GM18502 (cell line): ENCODE measurements around the gene NADK.

ENCODE experiments used
- ATAC-seq: cut with Tn5 transposase; IDR thresholded peaks from one replicate; pipeline ENCODE4 v1.9.1; 2021; ENCODE audit warnings: mild to moderate bottlenecking; ENCODE audit not compliant: unreplicated experiment, poor library complexity

NADK gene

DNA sequence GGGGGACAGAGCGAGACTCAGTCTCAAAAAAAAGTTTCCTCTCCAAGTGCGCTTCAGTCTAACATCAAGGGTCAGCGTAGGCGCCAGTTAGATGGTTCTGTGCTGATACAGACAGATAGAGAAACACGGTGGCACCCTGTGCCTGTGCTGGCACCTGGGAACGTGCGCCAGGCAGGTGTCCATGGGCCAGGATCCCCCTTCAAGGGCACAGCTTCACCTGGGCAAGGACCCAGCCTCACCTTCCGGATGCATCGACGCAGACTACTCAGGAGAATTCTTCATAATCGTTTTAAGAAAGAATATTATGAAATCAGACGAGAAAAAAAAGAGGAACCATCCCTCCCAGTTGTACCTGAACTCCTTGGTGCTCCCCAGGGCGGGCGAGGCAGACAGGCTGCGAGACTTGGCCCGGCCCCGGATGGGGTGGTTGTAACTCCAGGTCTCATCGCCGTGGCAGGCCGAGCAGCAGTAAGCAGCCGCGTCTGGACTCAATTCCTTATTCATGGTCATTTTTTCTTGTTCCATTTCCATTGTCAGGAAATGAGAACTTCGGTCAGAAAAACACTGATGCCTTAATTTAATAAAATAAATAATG is 13.3 kb downstream of the NADK start:
- ATAC-seq, result no peak

DNA sequence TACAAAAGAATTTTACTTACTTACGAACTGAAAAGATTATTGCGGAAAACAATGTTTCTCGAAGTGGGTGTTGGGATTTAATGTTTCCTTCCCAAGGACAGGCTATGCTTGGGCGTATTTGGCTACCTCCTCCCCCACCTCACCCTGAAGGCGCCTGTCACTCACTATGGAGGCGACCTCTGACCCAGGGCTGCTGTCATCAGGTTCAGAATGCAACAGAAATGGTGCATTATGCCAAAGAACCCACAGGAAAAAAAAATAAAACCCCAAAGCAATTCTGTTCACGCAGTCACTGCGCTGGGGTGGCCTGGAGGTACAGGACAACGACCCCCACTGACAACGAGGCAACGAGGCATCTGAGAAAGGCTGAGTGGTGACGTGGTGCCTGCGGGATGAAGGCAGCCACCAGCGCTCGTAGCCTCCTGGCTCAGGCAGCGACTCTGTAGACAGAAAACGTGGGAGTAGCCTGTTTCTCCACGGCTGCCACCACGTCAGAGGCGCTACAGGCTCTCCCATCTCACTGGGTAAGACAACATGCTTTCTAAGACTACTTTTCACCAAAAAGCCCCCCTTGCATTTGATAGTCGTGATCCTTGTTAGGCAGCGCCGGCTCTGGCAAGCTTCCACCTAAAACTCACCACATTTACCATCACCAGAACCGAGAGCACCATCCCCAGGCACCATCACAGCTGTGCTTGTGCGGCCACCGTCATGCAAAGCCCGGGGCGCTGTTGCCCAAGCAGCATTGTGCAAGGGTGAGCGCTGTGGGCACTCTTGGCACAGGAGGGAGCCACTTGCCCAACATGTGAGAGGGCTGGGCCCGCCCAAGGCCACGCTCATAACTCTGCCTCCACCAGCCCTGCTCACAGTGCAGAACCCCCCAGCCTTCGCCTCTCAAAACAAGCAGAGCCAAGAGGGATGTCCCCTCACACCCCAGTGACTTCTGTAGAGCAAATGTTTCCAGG is 14.3 kb downstream of the NADK start:
- ATAC-seq, result no peak

DNA sequence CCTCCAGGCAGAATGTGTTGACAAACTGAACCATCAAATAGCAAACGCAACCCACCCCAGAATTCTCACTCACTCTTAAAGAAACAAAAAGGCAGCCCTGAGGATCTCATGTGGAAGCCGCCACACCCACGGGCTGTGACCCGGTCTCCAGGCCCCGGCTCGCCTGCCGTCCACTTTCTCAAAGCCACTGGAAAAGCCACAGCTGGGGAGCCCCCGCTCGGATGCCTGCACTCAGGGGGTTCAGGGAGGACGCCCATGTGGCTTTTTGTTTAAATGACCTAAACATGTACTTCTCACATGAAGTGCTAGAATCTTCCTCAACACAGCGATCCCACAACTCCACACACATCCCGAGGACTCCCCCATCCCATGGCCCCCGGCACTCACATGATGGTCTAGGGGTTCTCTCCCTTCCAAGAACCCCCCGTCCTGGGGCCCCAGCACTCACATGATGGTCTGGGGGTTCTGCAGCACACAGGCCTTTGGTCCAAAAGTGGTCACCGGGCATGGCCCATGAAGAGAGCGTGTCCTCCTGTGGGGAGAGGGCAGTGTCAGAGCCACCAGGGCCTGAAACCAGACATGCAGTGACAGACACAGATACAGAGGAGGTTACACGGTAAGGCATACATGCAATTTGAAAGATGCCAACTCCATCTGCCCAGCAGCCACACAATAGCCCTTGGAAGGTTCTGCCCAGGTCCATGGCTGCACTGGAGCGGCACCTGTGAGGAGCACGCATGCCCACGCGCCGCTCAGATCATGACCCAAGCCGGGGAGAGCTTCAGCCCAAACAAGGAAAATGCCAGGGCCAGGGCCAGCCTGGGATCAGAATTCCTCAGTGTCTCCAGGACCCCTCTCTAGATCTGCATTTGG is 16.5 kb downstream of the NADK start:
- ATAC-seq, result no peak

DNA sequence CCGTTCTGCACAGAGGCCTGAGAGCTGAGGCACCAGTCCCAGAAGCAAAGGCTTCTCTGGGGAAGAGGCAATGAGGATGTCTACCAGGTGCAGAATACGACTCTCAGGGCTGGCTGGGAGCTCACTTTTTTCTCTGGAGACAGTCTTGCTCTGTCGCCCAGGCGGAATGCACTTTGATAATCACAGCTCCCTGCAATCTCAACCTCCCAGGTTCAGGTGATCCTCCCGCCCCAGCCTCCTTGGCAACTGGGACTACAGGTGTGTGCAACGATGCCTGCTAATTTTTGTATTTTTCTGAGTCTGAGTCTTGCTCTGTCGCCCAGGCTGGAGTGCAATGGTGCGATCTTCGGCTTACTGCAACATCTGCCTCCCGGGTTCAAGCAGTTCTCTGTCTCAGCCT is 17.6 kb downstream of the NADK start:
- no peak for ATAC-seq

DNA sequence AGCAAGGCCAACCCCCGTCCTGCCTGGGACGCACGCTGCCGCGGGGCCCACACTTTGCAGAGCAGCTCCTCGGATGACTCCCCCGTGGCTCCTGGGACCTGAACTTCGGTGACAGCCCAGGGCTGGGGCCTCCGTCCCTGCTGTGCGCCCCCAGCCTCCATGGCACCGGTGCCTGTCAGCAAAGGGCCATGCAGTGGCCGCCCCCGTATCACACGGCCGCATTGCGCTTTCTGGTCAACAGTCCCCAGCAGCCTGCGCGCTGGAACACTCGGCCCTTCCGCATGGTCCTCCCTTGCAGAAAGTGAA is 18.0 kb downstream of the NADK start:
- no peak for ATAC-seq

DNA sequence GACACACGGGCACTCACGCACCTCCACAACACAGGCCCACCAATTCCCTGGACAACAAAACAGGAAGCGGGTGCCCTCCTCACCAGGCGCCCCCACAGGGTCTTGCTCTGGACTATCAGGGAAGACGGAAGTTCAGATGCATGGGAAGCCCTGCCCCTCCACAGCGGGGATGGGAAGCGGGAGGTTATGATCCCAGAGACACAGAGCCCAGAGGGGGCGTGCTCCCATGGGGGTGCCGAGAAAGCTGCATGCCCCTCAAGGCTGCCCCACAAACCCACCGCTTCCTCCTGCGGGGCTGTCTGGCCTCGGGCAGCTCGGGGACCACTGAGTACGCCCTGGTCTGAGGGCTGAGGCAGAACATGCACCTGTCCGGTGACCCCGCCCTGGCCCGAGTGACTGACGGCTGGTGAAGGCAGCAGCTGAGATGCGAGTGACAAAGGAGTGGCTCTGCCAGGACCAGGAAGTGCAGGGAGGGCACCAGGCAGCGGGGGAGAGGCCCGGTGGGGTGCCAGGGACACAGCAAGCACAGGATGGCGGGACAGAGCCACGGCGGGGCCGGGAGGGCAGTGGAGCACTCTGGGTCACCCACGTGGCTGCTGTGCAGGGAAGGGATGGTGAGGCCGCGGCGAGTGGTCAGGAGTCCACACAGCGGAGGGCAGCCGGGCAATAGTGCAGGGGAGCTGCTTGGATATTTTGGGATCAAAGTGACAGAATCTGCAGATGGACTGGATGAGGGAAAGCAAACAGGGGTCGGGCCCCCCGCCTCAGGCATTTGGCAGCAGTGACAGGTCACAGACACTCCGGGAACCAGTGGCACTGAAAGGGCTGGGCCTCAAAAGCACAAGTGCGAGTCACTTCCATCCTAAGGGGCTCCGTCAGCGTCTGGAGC is 18.6 kb downstream of the NADK start:
- ATAC-seq, result no peak

DNA sequence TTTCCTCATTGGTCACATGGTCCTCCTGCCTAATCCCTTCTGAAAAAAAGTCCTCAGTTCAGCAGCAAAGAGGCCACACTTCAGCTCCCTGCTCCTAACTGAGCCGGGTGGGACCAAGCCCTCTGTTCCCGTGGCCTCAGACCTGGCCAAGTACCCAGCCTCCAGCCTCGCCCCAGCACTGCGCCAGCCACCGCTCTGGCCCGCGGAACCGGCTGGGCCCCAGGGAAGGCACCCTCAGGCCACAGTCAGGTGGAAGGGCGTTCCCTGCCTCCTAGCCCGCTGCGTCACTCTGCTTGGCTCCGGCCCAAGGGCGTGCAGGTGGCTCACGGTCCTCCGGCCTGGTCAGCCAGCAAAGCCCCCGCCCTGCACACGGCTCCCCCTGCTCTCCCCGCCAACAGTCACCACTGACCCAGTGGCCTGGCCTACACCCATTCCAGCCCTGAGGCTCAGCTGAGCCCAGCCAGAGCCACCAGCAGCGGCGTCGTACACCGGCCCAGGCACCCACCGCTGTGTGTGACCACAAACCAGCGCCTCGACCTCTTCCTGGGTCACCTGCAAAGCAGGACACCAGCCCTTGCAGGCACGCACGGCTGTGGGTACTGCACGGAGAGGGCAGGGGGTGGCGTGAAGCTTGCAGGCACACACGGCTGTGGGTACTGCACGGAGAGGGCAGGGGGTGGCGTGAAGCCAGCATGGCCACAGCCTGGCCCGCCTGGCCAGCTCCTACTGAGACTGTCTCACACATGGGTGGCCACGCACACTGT is 19.4 kb downstream of the NADK start:
- ATAC-seq, result no peak

DNA sequence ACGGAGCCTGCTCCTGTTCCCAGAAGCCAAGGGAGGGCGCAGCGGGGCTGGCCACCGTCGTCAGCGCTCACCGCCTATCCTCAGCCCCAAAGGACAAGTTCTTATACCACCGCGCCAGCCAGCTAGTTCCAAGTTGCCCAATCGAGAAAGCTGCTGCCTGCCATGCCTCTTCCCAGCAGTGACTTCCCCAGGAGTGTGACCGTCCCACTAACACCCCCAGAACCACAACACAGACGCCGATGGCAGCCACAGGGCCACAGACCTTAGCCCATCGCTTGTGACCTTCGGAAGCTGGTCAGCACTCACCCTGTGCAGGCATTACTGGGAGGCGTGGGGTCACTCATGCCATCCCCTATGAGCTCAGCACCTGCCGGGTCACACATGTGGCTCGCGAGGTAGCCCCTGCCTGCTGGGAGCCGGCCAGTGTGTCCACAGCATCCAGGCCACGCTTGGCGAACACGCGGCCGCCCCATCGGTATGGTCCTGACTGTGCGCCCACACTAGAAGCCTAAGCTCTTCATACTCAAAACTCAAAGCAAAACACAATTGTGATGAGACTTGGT is 20.1 kb downstream of the NADK start:
- no peak for ATAC-seq

DNA sequence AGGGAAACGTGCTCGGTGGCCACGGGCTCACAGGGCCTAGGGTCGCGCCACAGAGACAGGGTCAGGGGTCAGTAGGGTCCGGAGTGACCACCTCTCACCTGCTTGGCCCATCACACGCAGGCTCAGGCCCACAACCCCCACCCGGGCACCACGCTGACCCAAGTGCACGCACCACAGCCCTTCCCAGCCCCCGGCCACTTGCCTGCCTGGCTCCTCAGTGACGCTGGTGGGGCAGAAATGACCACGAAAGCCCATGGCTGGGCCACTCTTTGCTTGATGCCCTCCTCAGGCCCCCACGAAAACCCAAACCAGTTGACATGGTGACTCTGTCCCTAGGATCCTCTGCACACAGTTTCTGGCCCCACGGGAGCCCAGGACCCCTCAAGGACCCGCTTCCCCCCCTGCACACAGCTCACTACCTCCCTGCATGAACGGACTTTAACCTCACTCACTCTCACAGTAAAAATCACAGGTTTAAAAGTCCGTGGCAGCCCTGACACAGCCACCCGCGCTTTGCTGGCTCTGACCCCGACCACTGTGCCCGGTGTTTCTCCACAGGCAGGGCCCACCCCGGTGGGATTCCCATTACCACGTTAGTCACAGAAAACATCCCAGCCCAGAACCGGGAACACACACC is 20.7 kb downstream of the NADK start:
- no peak for ATAC-seq

DNA sequence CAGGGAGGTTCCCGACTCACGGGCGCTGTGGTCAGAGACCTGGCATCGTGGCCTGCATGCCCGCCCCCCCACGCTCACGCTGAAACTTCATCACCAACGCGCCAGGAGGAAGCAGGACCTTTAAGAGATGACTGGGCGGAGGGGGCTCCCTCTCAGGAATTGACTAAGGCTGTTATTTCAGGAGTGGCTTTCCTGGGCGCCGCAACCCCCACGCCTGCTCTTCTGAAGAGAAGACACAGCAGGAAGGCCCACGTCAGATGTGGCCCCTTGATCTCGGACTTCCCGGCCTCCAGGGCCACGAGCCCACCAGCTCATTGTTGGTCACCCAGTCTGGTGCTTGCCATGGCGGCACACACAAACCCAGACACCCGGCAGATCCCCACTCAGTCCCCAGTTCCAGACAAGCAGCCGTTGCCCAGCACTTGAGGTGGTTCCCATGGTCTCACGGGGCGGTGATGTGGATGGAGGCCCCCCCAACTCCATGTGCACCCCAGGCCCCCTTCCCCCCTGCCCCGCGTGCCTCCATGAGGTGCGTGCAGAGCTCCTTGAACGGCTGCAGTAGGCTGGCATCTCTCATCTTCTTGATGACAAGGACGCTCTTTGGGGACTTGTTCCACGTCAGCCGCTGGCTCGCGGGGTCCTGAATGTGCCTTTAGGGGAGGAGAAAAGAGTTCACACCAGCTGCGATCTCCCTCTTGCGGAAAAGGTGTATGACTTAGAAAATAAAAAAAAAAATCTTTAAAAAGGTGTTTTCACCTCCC is 21.4 kb downstream of the NADK start:
- no peak for ATAC-seq

DNA sequence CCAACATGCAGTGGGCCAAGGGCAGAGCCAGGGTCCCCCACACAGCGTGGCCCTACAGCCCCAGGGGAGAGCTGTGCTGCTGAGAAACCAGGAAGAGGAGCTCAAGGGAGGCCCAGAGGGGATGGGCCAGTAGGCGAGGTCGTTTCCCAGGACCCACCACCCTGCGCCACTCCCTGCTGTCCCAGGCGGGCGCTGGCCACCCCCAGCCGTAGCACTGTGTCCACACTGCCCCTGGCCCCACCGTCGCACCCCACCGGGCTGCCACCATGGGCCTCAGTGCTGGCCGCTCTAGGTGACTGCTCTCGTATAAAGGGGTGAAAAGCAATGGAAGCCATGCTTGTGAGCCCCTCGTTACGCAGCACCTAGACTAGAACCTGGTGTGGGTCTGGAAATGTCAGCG is 22.4 kb downstream of the NADK start:
- no peak for ATAC-seq

DNA sequence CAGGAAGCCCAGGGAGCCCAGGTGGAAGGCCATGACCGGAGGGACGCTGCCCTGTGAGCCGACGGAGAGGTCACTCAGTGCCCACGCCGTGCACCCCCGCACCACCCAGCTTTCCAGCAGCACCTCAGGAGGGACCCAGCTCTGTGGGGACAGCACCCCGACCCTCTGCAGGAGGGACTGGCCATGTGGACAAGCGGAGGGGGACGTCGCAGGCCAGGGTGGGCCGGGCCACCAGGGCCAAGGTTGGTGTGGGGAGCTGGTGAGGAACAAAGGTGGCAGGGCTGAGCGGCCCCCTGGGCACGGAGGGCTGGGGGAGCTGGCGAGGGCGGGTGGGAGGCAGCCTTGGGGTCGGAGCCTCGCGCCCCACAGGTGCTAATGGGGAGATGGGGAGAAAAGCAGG is 22.8 kb downstream of the NADK start:
- no peak for ATAC-seq

DNA sequence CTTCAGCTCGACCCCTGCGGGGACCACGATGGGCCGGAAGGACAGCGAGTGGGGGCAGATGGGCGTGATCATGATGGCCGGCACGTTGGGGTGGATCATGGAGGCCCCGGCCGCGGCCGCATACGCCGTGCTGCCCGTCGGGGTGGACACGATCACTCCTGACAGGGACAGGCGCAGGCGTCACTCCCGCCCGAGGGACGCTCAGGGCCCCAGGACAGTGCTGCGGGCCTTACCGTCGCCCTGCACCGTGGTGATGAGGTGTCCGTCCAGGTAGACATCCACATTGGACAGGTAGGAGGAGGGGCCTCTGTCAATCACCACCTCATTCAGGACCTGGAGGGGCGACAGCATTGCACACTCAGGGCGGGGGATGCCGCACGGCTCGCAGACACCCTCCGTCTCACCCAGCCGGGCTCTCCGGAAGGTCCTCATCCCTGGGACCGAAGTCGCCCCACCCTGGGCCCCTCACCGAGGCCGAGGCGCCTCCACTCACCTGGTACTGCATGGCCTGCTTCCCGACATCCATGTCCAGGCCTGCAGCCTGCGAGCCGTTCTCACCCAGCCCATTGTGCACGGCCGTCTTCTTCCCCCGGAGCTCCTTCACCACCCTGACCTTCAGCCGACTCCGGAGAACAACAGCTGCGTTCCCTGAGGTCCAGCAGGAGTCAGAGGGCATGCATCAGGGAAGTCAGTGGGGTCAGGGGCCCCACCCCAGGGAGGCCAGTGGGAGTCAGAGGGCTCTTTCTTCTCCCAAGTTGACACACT is 24.0 kb downstream of the NADK start:
- ATAC-seq, result no peak

DNA sequence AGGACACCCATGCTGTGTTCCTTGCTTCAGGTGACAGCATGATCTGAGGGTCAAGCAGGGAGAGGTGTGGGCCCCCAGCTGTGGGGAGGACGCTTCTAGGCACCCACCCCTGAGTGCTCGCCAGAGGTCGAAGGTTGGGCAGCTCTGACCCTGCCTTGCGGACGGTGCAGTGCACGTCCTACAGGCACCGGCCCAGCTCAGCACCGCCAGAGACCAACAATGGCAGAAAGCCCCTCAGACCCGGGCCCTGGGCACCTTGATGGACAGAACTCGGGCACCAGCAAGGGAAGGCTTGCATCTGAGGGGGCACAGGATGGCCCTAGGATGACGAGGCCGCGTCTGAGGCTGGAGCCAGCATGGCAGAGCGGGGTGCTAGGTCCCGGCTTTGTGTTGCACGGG is 24.7 kb downstream of the NADK start:
- ATAC-seq, result no peak

DNA sequence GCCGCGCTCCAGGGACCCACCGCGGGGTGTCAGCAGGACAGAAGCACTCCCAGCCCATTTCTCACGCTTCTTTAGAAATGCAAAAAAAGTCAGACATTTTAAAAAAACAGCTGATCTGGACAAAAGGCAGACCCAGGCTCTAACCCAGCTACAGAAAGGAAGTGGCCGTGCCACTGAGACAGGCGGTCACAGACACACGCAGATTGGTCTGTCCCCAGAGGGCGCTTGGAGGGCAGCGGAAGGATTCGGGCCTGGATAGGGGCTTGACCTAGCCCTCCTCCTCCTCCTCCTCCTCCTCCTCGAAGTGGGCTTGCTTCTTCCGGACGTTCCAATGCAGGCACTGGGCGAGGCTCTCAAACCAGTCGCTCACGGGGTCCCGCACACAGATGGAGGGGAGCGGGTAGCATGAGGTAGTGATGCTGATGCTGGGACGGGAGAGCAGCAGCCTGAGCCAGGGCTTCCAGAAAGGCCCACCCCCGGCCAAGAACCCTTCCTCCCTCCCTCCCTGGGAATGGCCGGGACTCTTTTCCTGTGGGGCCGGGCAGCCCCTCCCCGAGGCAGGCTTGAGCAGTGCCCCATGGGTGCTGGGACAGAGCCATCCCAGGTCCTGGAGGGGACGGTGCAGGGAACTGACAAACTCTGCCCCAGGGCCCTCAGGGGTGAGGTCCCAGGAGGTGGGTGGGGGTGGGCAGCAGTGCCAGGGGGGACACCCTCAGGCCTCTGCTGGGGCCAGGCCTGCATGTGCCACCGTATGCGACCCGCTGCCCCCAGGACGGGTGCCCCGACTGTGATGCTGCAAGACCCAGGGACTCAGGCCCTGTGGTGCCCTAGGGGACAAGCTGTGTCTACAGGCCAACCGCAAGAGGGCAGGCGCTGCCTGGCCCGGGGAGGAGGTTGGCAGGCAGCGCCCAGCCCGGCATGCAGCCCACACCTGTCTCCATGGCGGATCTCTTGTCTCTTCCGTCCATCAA is 25.3 kb downstream of the NADK start:
- ATAC-seq, result no peak

DNA sequence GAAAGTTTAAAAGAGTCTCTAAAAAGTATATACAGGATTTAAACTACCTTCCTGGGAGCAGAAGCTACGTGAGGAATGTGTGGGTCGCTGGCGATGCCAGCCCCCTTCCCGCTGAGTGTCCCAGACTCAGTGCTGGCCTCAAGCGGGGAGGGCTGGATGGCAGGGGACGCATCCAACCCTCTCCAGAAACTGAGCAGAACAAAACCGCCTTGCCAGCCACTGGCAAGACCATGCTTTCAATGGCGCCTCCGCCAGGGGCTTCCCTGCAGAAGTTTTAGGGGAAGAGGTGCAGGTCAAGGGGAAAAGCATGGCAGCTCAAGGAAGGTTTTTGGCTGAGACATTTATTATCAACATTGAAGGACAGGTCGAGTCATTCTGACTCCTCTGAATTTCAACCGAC is 26.1 kb downstream of the NADK start:
- no peak for ATAC-seq
